HCT116 (cell line): Measurements from ENCODE around the gene NDOR1. TPM values are rescaled to one million over a fixed set of nuclear protein-coding genes. Genes with fewer than 3 reads are reported as not detected.
A peak's percentile ranks its signal among the peaks of the same experiment; 100 is the strongest.

Experiments used
- ATAC-seq: fragments of 200-7000 bp; cut with Tn5 transposase; 2 replicates; pipeline ENCODE4 v1.9.1; 2020; ENCODE audit warnings: mild to moderate bottlenecking, moderate library complexity
- BruUV-seq: library from RNA; stranded (reverse); fragments of 400-500 nt; replicated peaks from 2 replicates; lab custom pipeline; 2021; lab: Mats Ljungman, UMichigan
- CTCF ChIA-PET: fragments of 300-600 bp; sonication (Branson Sonifier 250); formaldehyde crosslinking; loops from one replicate; lab custom pipeline; 2021; ENCODE audit warnings: antibody characterized with exemption; lab: Charles Lee
- POLR2A ChIA-PET: fragments of 300-600, 350-600 bp; sonication (Branson Sonifier 250); formaldehyde crosslinking; loops from one replicate; lab custom pipeline; 2021; ENCODE audit warnings: antibody characterized with exemption; lab: Charles Lee
- RAD21 ChIA-PET, 2 experiments: fragments of 300-600 bp; sonication (Branson Sonifier 250); formaldehyde crosslinking; loops; one replicate each; lab custom pipeline; 2023; ENCODE audit warnings: low total read pairs in 2 of 2; ENCODE audit not compliant: uncharacterized antibody in 2 of 2, unreplicated experiment in 2 of 2, low non-redundant PET in 1 of 2; lab: Charles Lee
- DNase-seq: peaks from one replicate; pipeline ENCODE4 v3.0.0-alpha.2; 2010; ENCODE audit warnings: low read depth, low spot score
- H2AFZ ChIP-seq: fragments of 200-600 bp; shearing (Covaris generic), sonication (generic); 2 replicates; pipeline ENCODE4 v1.6.1; 2017; ENCODE audit warnings: low read depth, mixed run types, mixed read lengths, antibody characterized with exemption, low read length; ENCODE audit not compliant: poor library complexity, severe bottlenecking
- H3K27ac ChIP-seq: 2 replicates; pipeline ENCODE4 v1.5.1; 2012; ENCODE audit warnings: low read depth, low read length
- H3K27me3 ChIP-seq: fragments of 200-600 bp; sonication (generic); 2 replicates; pipeline ENCODE4 v1.6.1; 2016; ENCODE audit warnings: mixed run types, low read length, mixed read lengths; ENCODE audit not compliant: insufficient read depth
- H3K36me3 ChIP-seq, 2 experiments: fragments of 200-500 bp in 1 of 2; fragments of 200-600 bp in 1 of 2; sonication (Bioruptor generic) in 1 of 2; sonication (generic) in 1 of 2; 2 replicates each; pipeline versions ENCODE4 v1.5.1 to v1.6.1; 2014 to 2016; ENCODE audit warnings: low read length in 2 of 2, inconsistent platforms in 1 of 2, mixed read lengths in 1 of 2, mixed run types in 1 of 2; ENCODE audit not compliant: insufficient read depth in 2 of 2, control insufficient read depth in 1 of 2
- H3K4me1 ChIP-seq, 2 experiments: fragments of 200-600 bp in 1 of 2; sonication (generic) in 1 of 2; 2 replicates each; pipeline versions ENCODE4 v1.5.1 to v1.6.1; 2012 to 2017; ENCODE audit warnings: low read length in 2 of 2, inconsistent platforms in 1 of 2, mild to moderate bottlenecking in 1 of 2, mixed read lengths in 1 of 2, mixed run types in 1 of 2, moderate library complexity in 1 of 2; ENCODE audit not compliant: insufficient read depth in 2 of 2, control insufficient read depth in 1 of 2
- H3K4me2 ChIP-seq: fragments of 200-600 bp; sonication (generic); 2 replicates; pipeline ENCODE4 v1.6.1; 2017; ENCODE audit warnings: mixed run types, low read length, mixed read lengths
- H3K4me3 ChIP-seq, 2 experiments: fragments of 200-600 bp in 1 of 2; sonication (generic) in 1 of 2; replicated peaks in 1 of 2; 2 replicates each; pipeline ENCODE4 v1.5.1; 2011 to 2016; ENCODE audit warnings: low read length in 2 of 2, control low read depth in 1 of 2, low read depth in 1 of 2, mild to moderate bottlenecking in 1 of 2, mixed read lengths in 1 of 2, mixed run types in 1 of 2
- H3K79me2 ChIP-seq: fragments of 200-600 bp; sonication (generic); 2 replicates; pipeline ENCODE4 v1.6.1; 2017; ENCODE audit warnings: mild to moderate bottlenecking, mixed run types, low read length, moderate library complexity, mixed read lengths; ENCODE audit not compliant: insufficient read depth
- H3K9ac ChIP-seq: fragments of 200-600 bp; sonication (generic); 2 replicates; pipeline ENCODE4 v1.6.1; 2016; ENCODE audit warnings: low read length, mixed read lengths
- H3K9me2 ChIP-seq: fragments of 200-600 bp; sonication (generic), shearing (Covaris generic); 2 replicates; pipeline ENCODE4 v1.6.1; 2017; ENCODE audit warnings: mixed run types, mild to moderate bottlenecking, moderate library complexity; ENCODE audit not compliant: insufficient read depth
- H3K9me3 ChIP-seq, 2 experiments: fragments of 200-500 bp in 1 of 2; fragments of 200-600 bp in 1 of 2; sonication (Bioruptor generic) in 1 of 2; sonication (generic) in 1 of 2; 2 replicates each; pipeline ENCODE4 v1.6.1; 2014 to 2017; ENCODE audit warnings: low read length in 2 of 2, mixed read lengths in 2 of 2, inconsistent platforms in 1 of 2, low read depth in 1 of 2, mild to moderate bottlenecking in 1 of 2, mixed run types in 1 of 2, moderate library complexity in 1 of 2; ENCODE audit not compliant: control insufficient read depth in 1 of 2, insufficient read depth in 1 of 2
- H4K20me1 ChIP-seq: fragments of 200-600 bp; sonication (generic), shearing (Covaris generic); 2 replicates; pipeline ENCODE4 v1.6.1; 2017; ENCODE audit warnings: mixed run types, mild to moderate bottlenecking, moderate library complexity; ENCODE audit not compliant: insufficient read depth
- ATF3 ChIP-seq: IDR thresholded peaks from 2 replicates; pipeline ENCODE4 v1.6.1; 2012
- CBX3 ChIP-seq: IDR thresholded peaks from 2 replicates; pipeline ENCODE4 v1.6.1; 2012; ENCODE audit warnings: low read depth
- CEBPB ChIP-seq: IDR thresholded peaks from 2 replicates; pipeline ENCODE4 v1.6.1; 2012; ENCODE audit warnings: low read depth
- EGR1 ChIP-seq: IDR thresholded peaks from 2 replicates; pipeline ENCODE4 v1.6.1; 2012; ENCODE audit warnings: low read depth
- EZH2 ChIP-seq: fragments of 200-600 bp; sonication (generic); IDR thresholded peaks from 2 replicates; pipeline ENCODE4 v1.6.1; 2017; ENCODE audit warnings: antibody characterized with exemption, mixed run types
- FOSL1 ChIP-seq: IDR thresholded peaks from 2 replicates; pipeline ENCODE4 v1.6.1; 2012; ENCODE audit warnings: low read depth
- JUND ChIP-seq: IDR thresholded peaks from 2 replicates; pipeline ENCODE4 v1.6.1; 2012
- POLR2A ChIP-seq: IDR thresholded peaks from 2 replicates; pipeline ENCODE4 v1.7.0; 2011; ENCODE audit warnings: borderline replicate concordance; ENCODE audit not compliant: insufficient read depth, insufficient read length; ENCODE audit errors: extremely low read depth
- POLR2AphosphoS5 ChIP-seq: IDR thresholded peaks from 2 replicates; pipeline ENCODE4 v1.6.1; 2011; ENCODE audit warnings: mild to moderate bottlenecking, low read depth, low read length, moderate library complexity
- REST ChIP-seq: IDR thresholded peaks from 2 replicates; pipeline ENCODE4 v1.6.1; 2012; ENCODE audit warnings: low read depth
- SIN3A ChIP-seq: IDR thresholded peaks from 2 replicates; pipeline ENCODE4 v1.6.1; 2012; ENCODE audit warnings: low read depth
- SP1 ChIP-seq: IDR thresholded peaks from 2 replicates; pipeline ENCODE4 v1.6.1; 2012; ENCODE audit warnings: low read depth
- SRF ChIP-seq: IDR thresholded peaks from 2 replicates; pipeline ENCODE4 v1.6.1; 2012; ENCODE audit warnings: low read depth
- TCF7L2 ChIP-seq: IDR thresholded peaks from 2 replicates; pipeline ENCODE4 v1.7.0; 2011; ENCODE audit warnings: borderline replicate concordance, inconsistent platforms; ENCODE audit not compliant: insufficient read depth, insufficient read length; ENCODE audit errors: extremely low read depth
- YY1 ChIP-seq: IDR thresholded peaks from 2 replicates; pipeline ENCODE4 v1.6.1; 2011; ENCODE audit warnings: low read length, low read depth, moderate library complexity, mild to moderate bottlenecking; ENCODE audit not compliant: insufficient replicate concordance; ENCODE audit errors: extremely low read depth
- ZBTB33 ChIP-seq: IDR thresholded peaks from 2 replicates; pipeline ENCODE4 v1.6.1; 2011; ENCODE audit warnings: mild to moderate bottlenecking, low read length, moderate library complexity; ENCODE audit not compliant: insufficient replicate concordance; ENCODE audit errors: extremely low read depth
- ZFX ChIP-seq: fragments of 450-650 bp; IDR thresholded peaks from 2 replicates; pipeline ENCODE4 v1.6.1; 2017
- ZNF274 ChIP-seq: fragments of 200-500 bp; sonication (Bioruptor generic); IDR thresholded peaks from 2 replicates; pipeline ENCODE4 v1.6.1; 2014; ENCODE audit warnings: mild to moderate bottlenecking, low read depth, low read length, inconsistent platforms
- intact Hi-C: fragments of 100-400 bp; cut with micrococcal nuclease; formaldehyde crosslinking; loops from 2 replicates; pipeline ENCODE4 v1.10.0; 2022
- total RNA-seq: library from RNA; stranded (reverse); gene quantifications from one replicate; pipeline ENCODE4 v1.2.1, GENCODE V29; 2021; ENCODE audit not compliant: unreplicated experiment

NDOR1 gene
- total RNA-seq, 1 experiment from 2014 or later = 28.4 TPM

GRCh38 chr9:137235424-137236237, 30.1 kb downstream of the NDOR1 start:
- no peak for DNase-seq
- Histone ChIP-seq H3K9ac (no peak overlapping the region), H3K79me2 (peaks cover 15% of the 10 kb centered on the region), H3K4me2 (peak overlapping the region; percentile 79; the same call in 1 of the 2 replicates), H3K27me3 (no peaks in the 10 kb centered on the region), H3K4me1 (peaks cover 23 to 39% of the 10 kb centered on the region in 2 experiments), H3K9me2 (no peaks in the 10 kb centered on the region), H2AFZ (no peak overlapping the region), H3K36me3 (no peaks in the 10 kb centered on the region), H4K20me1 (no peaks in the 10 kb centered on the region), H3K9me3 (no peaks in the 10 kb centered on the region), H3K4me3 (no peak overlapping the region), H3K27ac (no peak overlapping the region)
- no peak for TF ChIP-seq EGR1
- no peak for TF ChIP-seq SRF
- no peak for TF ChIP-seq CEBPB
- TF ChIP-seq YY1 = no peak
- no peak for TF ChIP-seq POLR2A
- no peak for TF ChIP-seq ZNF274
- no peak for TF ChIP-seq JUND
- TF ChIP-seq ZBTB33 = no peak
- TF ChIP-seq REST = no peak
- TF ChIP-seq EZH2 = no peak
- no peak for TF ChIP-seq ZFX
- no peak for TF ChIP-seq CBX3
- no peak for TF ChIP-seq FOSL1
- no peak for TF ChIP-seq SP1
- no peak for TF ChIP-seq TCF7L2
- no peak for TF ChIP-seq POLR2AphosphoS5
- TF ChIP-seq SIN3A = no peak
- no peak for TF ChIP-seq ATF3
- RAD21 ChIA-PET = no interaction called here
- ATAC-seq = no peak
- BruUV-seq = no TSS peak
- intact Hi-C loops = no loop called here
- POLR2A ChIA-PET = interaction anchor here (1.0 to 1.3 kb wide), 3 partner anchors 8 to 149 kb away, joined by 3 to 4 read pairs (median 4); partner anchors contain the start of genes MAN1B1 and RNF224
- CTCF ChIA-PET = interaction anchor here (1.0 to 2.8 kb wide), 10 partner anchors 9 to 189 kb away, joined by 3 to 43 read pairs (median 8); partner anchors contain the start of genes ANAPC2, CYSRT1, NPDC1 and RNF224
